Measurements from ENCODE around the gene FSTL1. TPM values are rescaled to one million over a fixed set of nuclear protein-coding genes. Genes with fewer than 3 reads are reported as not detected.

The FSTL1 gene
- total RNA-seq, 1 donor from 2014 or later = 530 TPM

GRCh38 chr3:120440001-120440703 lies 10.6 kb downstream of the FSTL1 start:
- no peak for DNase-seq

GRCh38 chr3:120438665-120439370 lies 12.0 kb downstream of the FSTL1 start:
- peak; percentile 76 for DNase-seq

GRCh38 chr3:120438216-120438615 lies 12.6 kb downstream of the FSTL1 start:
- no peak for DNase-seq

GRCh38 chr3:120437559-120437958 lies 13.2 kb downstream of the FSTL1 start:
- no peak for DNase-seq

- no peak for DNase-seq
These were observed 14.2 kb downstream of the FSTL1 start for GRCh38 chr3:120436523-120437050.

GRCh38 chr3:120435621-120436020 lies 15.2 kb downstream of the FSTL1 start:
- peak; percentile 58 for DNase-seq

- DNase-seq = no peak
These were observed 17.0 kb downstream of the FSTL1 start for GRCh38 chr3:120433662-120434331.

- peak; percentile 86 for DNase-seq
These were observed 18.5 kb downstream of the FSTL1 start for GRCh38 chr3:120432150-120432860.

GRCh38 chr3:120429921-120430361 lies 20.9 kb downstream of the FSTL1 start:
- no peak for DNase-seq

GRCh38 chr3:120428924-120429323 lies 21.9 kb downstream of the FSTL1 start:
- DNase-seq = no peak

- no peak for DNase-seq
These were observed 23.6 kb downstream of the FSTL1 start for GRCh38 chr3:120427201-120427600.

- DNase-seq = peak; percentile 85
These were observed 25.1 kb downstream of the FSTL1 start for GRCh38 chr3:120425572-120426250.

- no peak for DNase-seq
These were observed 25.7 kb downstream of the FSTL1 start for GRCh38 chr3:120424976-120425570.

- DNase-seq = no peak
These were observed 26.3 kb downstream of the FSTL1 start for GRCh38 chr3:120424506-120424905.

GRCh38 chr3:120423432-120423831 lies 27.4 kb downstream of the FSTL1 start:
- DNase-seq = no peak

GRCh38 chr3:120421926-120422325 lies 28.9 kb downstream of the FSTL1 start:
- no peak for DNase-seq

- DNase-seq = peak; percentile 97
These were observed 29.8 kb downstream of the FSTL1 start for GRCh38 chr3:120420928-120421551.

- DNase-seq = no peak
These were observed 30.4 kb downstream of the FSTL1 start for GRCh38 chr3:120420360-120420759.

- DNase-seq = no peak
These were observed 31.0 kb downstream of the FSTL1 start for GRCh38 chr3:120419797-120420196.

GRCh38 chr3:120418866-120419490 lies 31.8 kb downstream of the FSTL1 start:
- DNase-seq = no peak

All from skin of body (tissue), 2 donors.